D721Med (cell line): ENCODE measurements around the gene SIGLEC7.

Source experiments
- DNase-seq: peaks from one replicate; pipeline ENCODE4 v3.0.0; 2011; ENCODE audit warnings: low spot score; ENCODE audit not compliant: insufficient read length
- FAIRE-seq: peaks from 2 replicates; lab custom pipeline; 2011; peaks lifted over from hg19 to GRCh38; lab: Jason Lieb, UNC
- CTCF ChIP-seq: IDR thresholded peaks from 2 replicates; pipeline ENCODE4 v1.5.1; 2012; ENCODE audit warnings: mild to moderate bottlenecking, control low read depth; ENCODE audit not compliant: insufficient read depth; ENCODE audit errors: missing control alignments

The SIGLEC7 gene

DNA sequence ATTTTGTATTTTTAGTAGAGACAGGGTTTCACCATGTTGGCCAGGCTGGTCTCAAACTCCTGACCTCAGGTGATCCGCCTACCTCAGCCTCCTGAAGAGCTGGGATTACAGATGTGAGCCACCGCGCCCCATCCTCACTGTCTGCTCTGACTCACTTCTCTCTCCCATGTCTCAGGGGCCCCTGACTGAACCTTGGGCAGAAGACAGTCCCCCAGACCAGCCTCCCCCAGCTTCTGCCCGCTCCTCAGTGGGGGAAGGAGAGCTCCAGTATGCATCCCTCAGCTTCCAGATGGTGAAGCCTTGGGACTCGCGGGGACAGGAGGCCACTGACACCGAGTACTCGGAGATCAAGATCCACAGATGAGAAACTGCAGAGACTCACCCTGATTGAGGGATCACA is 12.4 kb upstream of the SIGLEC7 start:
- DNase-seq (no peak), FAIRE-seq (no peak)

GRCh38 chr19:51131780-51132680 is 10.1 kb upstream of the SIGLEC7 start:
- TF ChIP-seq CTCF, result no peak
- DNase-seq (no peak), FAIRE-seq (no peak)

More for the DNA sequence above, 12.4 kb upstream of the SIGLEC7 start:
- TF ChIP-seq CTCF, result no peak

- no peak for TF ChIP-seq CTCF
- FAIRE-seq (no peak), DNase-seq (no peak)
These were observed 7.1 kb upstream of the SIGLEC7 start for GRCh38 chr19:51135004-51135403.

GRCh38 chr19:51135986-51136762 is 5.9 kb upstream of the SIGLEC7 start:
- no peak for DNase-seq
- no peak for TF ChIP-seq CTCF
- FAIRE-seq, result no peak

DNA sequence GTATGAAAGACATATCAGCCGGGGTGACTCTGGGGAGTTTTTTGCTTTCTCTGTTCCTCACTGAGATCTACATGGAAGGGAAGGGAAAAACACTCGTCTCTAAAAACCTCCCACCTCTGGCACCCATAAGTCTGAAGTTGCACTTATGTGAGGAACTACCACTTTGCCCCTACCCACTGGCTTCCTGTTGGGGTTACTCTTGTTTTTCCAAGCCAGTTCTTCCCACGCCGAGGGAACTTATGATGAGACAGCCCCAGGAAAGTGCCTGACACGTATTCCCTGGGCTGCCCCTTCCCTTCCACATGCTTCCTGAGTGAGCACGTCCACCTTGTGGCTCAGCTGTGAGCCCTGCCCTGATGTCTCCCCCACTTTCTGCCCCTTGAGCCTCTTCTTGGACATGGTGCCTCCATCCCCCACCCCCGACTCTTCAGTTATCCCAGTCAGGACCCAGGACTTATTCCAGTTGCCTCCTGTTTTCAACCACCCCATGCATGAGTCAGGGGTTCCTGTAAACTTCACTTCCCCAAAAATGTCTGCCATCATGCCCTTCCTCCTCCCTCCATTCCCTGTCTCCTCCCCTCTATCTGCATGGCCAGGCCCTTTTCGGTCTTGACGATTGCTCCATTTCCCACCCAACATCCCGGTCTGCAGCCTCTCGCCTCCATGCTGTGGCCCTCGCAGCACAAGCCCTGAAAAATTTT is 5.1 kb upstream of the SIGLEC7 start:
- no peak for TF ChIP-seq CTCF
- DNase-seq, result no peak
- FAIRE-seq, result no peak

GRCh38 chr19:51137792-51138425 is 4.2 kb upstream of the SIGLEC7 start:
- no peak for TF ChIP-seq CTCF
- DNase-seq, result no peak

More at GRCh38 chr19:51137792-51138425, 4.2 kb upstream of the SIGLEC7 start:
- no peak for FAIRE-seq
